Loucy (cell line): ENCODE results near the gene PSME2.

Experiments
- CTCF ChIP-seq: fragments of 200-600 bp; sonication (generic); conservative IDR thresholded peaks from 2 replicates; pipeline ENCODE4 v1.5.1; 2014; ENCODE audit warnings: mild to moderate bottlenecking, antibody characterized with exemption, low read length
- EZH2phosphoT487 ChIP-seq: fragments of 200-600 bp; IDR thresholded peaks from 2 replicates; pipeline ENCODE4 v1.6.1; 2018; ENCODE audit warnings: antibody characterized with exemption, mild to moderate bottlenecking, moderate library complexity, borderline replicate concordance

- TF ChIP-seq CTCF = no peak
- no peak for TF ChIP-seq EZH2phosphoT487
Observed at GRCh38 chr14:24164518-24164991, 18.1 kb upstream of the PSME2 start.
